Muscle of leg (tissue), 16 donors: ENCODE measurements around the gene RGPD8. TPM values are rescaled to one million over a fixed set of nuclear protein-coding genes. Genes with fewer than 3 reads are reported as not detected.
"Not testable (repeated sequence)": the region's sequence is repeated elsewhere in the genome, so short reads cannot be mapped to it uniquely, and the experiment has no call there.

Experiments used
- DNase-seq: peaks from one replicate; pipeline ENCODE4 v3.0.0; 2013
- H3K27ac ChIP-seq: one replicate; pipeline ENCODE4 v1.5.1; 2013; ENCODE audit warnings: mild to moderate bottlenecking, low read length, control low read depth
- H3K27me3 ChIP-seq: one replicate; pipeline ENCODE4 v1.6.1; 2013; ENCODE audit warnings: low read length; ENCODE audit not compliant: control insufficient read depth, insufficient read depth
- H3K36me3 ChIP-seq: one replicate; pipeline ENCODE4 v1.6.1; 2013; ENCODE audit warnings: low read length; ENCODE audit not compliant: control insufficient read depth, insufficient read depth
- H3K4me1 ChIP-seq: one replicate; pipeline ENCODE4 v1.6.1; 2013; ENCODE audit warnings: low read length; ENCODE audit not compliant: control insufficient read depth, insufficient read depth
- H3K4me3 ChIP-seq: one replicate; pipeline ENCODE4 v1.5.1; 2013; ENCODE audit warnings: low read length, control low read depth
- H3K9me3 ChIP-seq: replicated peaks from 2 replicates; pipeline ENCODE4 v1.6.1; 2013; ENCODE audit warnings: low read depth, low read length; ENCODE audit not compliant: control insufficient read depth
- WGBS: methylation state at CpG from one replicate; pipeline ENCODE4 v1.1.5; 2013; ENCODE audit warnings: missing lambda C conversion rate; ENCODE audit not compliant: insufficient coverage; 5-methylcytosine and 5-hydroxymethylcytosine counted together
- long read RNA-seq, 11 donors: transcript quantifications; one replicate each; lab custom pipeline, GENCODE V29; 2026
- polyA plus RNA-seq, 8 donors: library from polyadenylated mRNA; unstranded; fragments of 120-200 nt; gene quantifications; one replicate each; pipeline versions ENCODE4 v1.2.1 to v1.2.3, GENCODE V29; 2013; ENCODE audit warnings: inconsistent platforms in 1 of 8, low replicate concordance in 1 of 8; ENCODE audit not compliant: insufficient read length in 8 of 8, insufficient read depth in 1 of 8
- total RNA-seq: library from RNA; stranded (reverse); fragments of 120-200 nt; gene quantifications from one replicate; pipeline ENCODE4 v1.2.4, GENCODE V29; 2013

RGPD8 gene
- total RNA-seq (10.2 TPM), polyA plus RNA-seq (1 to 10 TPM in 7 of 8 donors, under 1 TPM in 1; 0.72 to 3.0 (median 1.8) TPM)
- long read RNA-seq, donor 1: 0 reads
- long read RNA-seq, donor 2: 0 reads
- long read RNA-seq, donor 3: 0 reads
- long read RNA-seq, donor 4: 0 reads
- long read RNA-seq, donor 5, full-length matches to known transcripts: 1 of 1 reads
- long read RNA-seq, donor 5, partial matches to known transcripts: 0 of 1 reads
- long read RNA-seq, donor 5, other reads (novel, unspliced or antisense): 0 of 1 reads
- long read RNA-seq, donor 6: 0 reads
- long read RNA-seq, donor 7: 0 reads
- long read RNA-seq, donor 8: 0 reads
- long read RNA-seq, donor 9: 0 reads
- long read RNA-seq, donor 10, partial matches to known transcripts: 0 of 8 reads
- long read RNA-seq, donor 10, other reads (novel, unspliced or antisense): 8 of 8 reads
- long read RNA-seq, donor 11: 0 reads

GRCh38 chr2:112433480-112433879 is at the start of gene RGPD8:
Gene RGPD8 (minus strand): TSS chr2:112433645. CDS start chr2:112433453, 192 bp downstream.
- H3K27ac ChIP-seq: not testable (repeated sequence)
- 2% methylated on average over 10 of the region's 26 CpGs for WGBS

DNA sequence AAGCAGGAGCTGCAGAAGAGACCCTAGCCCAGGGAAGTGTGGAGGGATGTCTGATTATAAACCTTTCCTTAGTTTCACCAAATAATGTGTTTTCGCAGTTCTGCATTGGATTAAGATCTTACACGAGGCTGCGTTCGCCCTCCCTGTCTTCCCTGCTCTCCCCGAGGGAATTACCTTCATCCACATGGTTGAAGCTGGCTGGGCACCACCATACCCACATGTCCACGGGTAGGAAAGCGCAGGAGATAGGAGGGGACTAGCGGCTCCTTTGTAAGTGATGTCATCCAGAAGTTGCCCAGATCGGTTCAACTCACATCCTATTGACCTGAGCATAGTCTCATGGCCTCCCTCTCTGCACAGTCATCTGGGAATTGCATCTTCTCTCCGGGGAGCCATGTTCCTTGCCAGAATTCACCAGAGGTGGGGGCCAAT is 49.6 kb upstream of the RGPD8 start:
- H3K27ac ChIP-seq: peak overlapping the region; percentile 91
- peaks cover 19% of the 10 kb centered on the region for H3K4me1 ChIP-seq
- WGBS: no CpG with 5 or more reads among the region's 10 CpGs

More at GRCh38 chr2:112433480-112433879, at the start of gene RGPD8:
- not testable (repeated sequence) for H3K36me3 ChIP-seq, H3K4me1 ChIP-seq, H3K27me3 ChIP-seq, H3K9me3 ChIP-seq
- peak; percentile 93 for DNase-seq
- H3K4me3 ChIP-seq: peak within 1 kb of the TSS; percentile 29

DNA sequence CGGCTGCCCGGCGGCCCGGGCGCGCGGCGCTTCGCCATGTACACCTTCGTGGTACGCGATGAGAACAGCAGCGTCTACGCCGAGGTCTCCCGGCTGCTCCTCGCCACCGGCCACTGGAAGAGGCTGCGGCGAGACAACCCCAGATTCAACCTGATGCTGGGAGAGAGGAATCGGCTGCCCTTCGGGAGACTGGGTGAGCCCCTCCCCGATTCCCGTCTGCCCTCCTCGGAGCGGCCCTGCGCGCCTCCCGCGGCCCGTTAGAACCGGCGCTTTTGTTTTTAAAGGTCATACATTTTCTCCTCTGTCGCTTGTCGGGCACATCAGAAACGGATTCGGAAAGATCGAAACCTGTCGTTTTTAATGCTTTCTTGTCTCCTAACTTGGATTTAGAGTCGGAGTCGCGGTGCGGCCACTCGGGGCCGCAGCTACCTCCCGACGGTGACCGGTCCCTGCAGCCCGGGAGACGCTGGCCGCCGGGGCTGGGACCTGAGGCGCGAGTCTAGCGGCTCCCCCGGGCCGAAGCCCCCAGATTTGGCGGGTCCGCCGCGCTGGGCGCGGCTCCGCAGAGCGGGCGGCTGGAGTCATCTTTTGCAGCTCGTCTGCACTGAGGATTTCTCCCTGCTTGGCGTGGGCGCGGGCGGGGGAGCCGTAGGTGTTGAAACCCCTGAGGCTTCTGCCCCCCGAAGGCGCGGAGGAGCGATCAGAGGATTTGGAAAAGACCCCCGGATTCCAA is 49.0 kb upstream of the RGPD8 start:
- H3K4me3 ChIP-seq: peak overlapping the region; percentile 90
- peaks cover 3% of the 10 kb centered on the region for H3K27me3 ChIP-seq
- H3K9me3 ChIP-seq: no peaks in the 10 kb centered on the region
- H3K4me1 ChIP-seq: peaks cover 15% of the 10 kb centered on the region
- WGBS: under 1% methylated on average over 71 of the region's 77 CpGs
- DNase-seq: peak; percentile 50
- peaks cover 15% of the 10 kb centered on the region for H3K36me3 ChIP-seq
- peak overlapping the region; percentile 91 for H3K27ac ChIP-seq

More for the DNA sequence above, 49.6 kb upstream of the RGPD8 start:
- peak; percentile 33 for DNase-seq
- peak overlapping the region; percentile 90 for H3K4me3 ChIP-seq
- H3K27me3 ChIP-seq: peaks cover 3% of the 10 kb centered on the region
- H3K36me3 ChIP-seq: peaks cover 15% of the 10 kb centered on the region
- H3K9me3 ChIP-seq: no peaks in the 10 kb centered on the region

DNA sequence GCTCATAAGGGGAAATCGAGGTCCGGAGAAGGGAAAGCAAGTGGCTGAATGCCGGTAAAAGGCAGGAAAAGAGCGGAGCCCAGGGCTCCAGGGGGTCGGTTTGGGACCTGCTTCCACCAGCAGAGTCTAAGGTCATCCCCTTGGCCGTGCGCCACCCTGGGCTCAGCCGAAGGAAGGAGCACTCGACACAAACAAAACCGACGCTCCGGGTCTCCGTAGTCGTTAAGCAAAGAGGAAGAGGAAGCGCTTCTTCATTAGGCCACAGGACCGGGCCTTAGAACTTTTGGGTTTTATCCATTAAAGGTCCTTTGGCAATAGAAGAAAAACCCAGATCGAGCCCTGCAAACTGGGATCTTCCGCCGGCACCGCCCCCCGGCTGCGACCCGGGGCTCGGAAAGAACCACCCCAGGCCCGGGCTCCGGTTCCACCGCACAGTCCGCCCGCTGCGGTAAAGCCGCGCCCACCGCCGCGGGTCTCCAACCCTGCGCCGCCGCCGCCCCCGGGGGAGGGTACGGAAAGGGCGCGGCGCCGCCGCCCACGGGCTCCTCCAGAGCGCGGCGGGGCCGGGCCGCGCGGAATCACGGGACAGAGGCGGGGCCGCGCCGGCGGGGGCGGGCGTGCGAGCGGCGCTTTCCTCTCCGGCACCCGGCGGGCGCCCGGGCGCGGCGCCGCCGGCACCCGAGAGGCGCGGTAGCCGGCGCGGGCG is 48.2 kb upstream of the RGPD8 start, which contains the start of gene TTL:
TTL (plus strand) TSS at position 629 of the 706 bp plus-strand sequence. CDS start 189 bp downstream, outside the sequence.
- Histone ChIP-seq H3K4me3 (peak within 1 kb of the TSS; percentile 90), H3K27me3 (peaks cover 3% of the 10 kb centered on the region), H3K4me1 (peaks cover 15% of the 10 kb centered on the region), H3K36me3 (peaks cover 15% of the 10 kb centered on the region), H3K27ac (peak within 1 kb of the TSS; percentile 91), H3K9me3 (no peaks in the 10 kb centered on the region)
- peak; percentile 91 for DNase-seq
- under 1% methylated on average over 82 of the region's 82 CpGs for WGBS

- peak overlapping the region; percentile 86 for H3K4me3 ChIP-seq
- peaks cover 3% of the 10 kb centered on the region for H3K27me3 ChIP-seq
- H3K27ac ChIP-seq: peak overlapping the region; percentile 72
- DNase-seq: peak; percentile 89
- H3K9me3 ChIP-seq: no peaks in the 10 kb centered on the region
- H3K4me1 ChIP-seq: peaks cover 15% of the 10 kb centered on the region
- peaks cover 9% of the 10 kb centered on the region for H3K36me3 ChIP-seq
- WGBS: under 1% methylated on average over 16 of the region's 19 CpGs
Observed at GRCh38 chr2:112481050-112481527, 47.6 kb upstream of the RGPD8 start.

GRCh38 chr2:112480530-112481049 is 47.1 kb upstream of the RGPD8 start:
- Histone ChIP-seq H3K9me3 (no peaks in the 10 kb centered on the region), H3K27ac (no peak overlapping the region), H3K4me3 (no peak overlapping the region), H3K4me1 (peaks cover 15% of the 10 kb centered on the region), H3K36me3 (peaks cover 5% of the 10 kb centered on the region), H3K27me3 (peaks cover 3% of the 10 kb centered on the region)
- WGBS: 18% methylated on average over 20 of the region's 20 CpGs
- DNase-seq: peak; percentile 19

DNA sequence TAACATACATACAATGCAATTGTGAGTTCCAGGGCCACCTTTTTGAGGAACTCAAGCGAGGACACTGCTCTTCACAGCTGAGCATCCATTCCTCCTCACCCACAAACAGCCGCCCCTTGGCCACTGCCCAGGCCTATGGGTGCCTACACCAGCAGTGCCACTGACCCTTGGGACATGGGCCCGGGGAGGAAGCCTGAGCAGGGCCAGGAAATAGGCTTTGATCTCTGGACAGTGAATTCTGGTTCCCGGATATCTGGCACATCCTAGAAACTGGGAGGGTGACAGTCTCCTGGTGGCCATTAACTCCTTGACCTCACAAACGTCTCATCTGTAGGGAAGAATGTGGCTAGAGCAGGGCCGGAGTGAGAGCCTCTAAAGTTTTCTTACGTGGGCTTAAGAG is 43.0 kb upstream of the RGPD8 start:
- H3K27me3 ChIP-seq: peaks cover 3% of the 10 kb centered on the region

GRCh38 chr2:112474844-112475486 is 41.5 kb upstream of the RGPD8 start:
- 77% methylated on average over 3 of the region's 6 CpGs for WGBS
- no peak overlapping the region for H3K27ac ChIP-seq
- H3K36me3 ChIP-seq: no peaks in the 10 kb centered on the region
- no peak for DNase-seq
- H3K4me3 ChIP-seq: no peak overlapping the region
- peaks cover 3% of the 10 kb centered on the region for H3K27me3 ChIP-seq
- H3K4me1 ChIP-seq: no peaks in the 10 kb centered on the region
- no peaks in the 10 kb centered on the region for H3K9me3 ChIP-seq

More for the DNA sequence above, 43.0 kb upstream of the RGPD8 start:
- no peak overlapping the region for H3K4me3 ChIP-seq
- no peaks in the 10 kb centered on the region for H3K36me3 ChIP-seq
- H3K27ac ChIP-seq: no peak overlapping the region
- no peak for DNase-seq
- 65% methylated on average over 3 of the region's 7 CpGs for WGBS
- H3K9me3 ChIP-seq: no peaks in the 10 kb centered on the region
- H3K4me1 ChIP-seq: peaks cover 4% of the 10 kb centered on the region

- no peak overlapping the region for H3K27ac ChIP-seq
- H3K27me3 ChIP-seq: no peaks in the 10 kb centered on the region
- WGBS: 70% methylated on average over 2 of the region's 6 CpGs
Observed at GRCh38 chr2:112472547-112473263, 39.3 kb upstream of the RGPD8 start.

More at GRCh38 chr2:112472547-112473263, 39.3 kb upstream of the RGPD8 start:
- Histone ChIP-seq H3K9me3 (no peaks in the 10 kb centered on the region), H3K4me1 (no peaks in the 10 kb centered on the region), H3K36me3 (no peaks in the 10 kb centered on the region), H3K4me3 (no peak overlapping the region)
- no peak for DNase-seq
